Measurements from ENCODE around the gene CHCT1.

The CHCT1 gene

DNA sequence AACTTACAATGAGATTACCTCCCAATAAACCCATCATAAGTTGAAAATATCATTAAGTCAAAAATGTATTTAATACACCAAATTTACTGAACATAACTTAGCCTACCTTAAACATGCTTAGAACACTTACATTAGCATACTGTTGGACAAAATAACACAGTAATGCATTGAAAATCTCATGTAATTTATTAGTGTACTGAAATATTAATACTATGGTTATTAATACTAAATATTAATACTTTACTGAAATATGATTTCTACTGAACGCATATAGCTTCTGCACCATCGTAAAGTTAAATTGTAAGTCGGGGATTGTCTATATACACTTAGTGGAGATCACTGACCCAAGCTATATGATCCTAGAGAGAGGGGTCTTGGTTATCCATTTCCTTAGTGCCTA lies 34.6 kb upstream of the CHCT1 start:
- TF ChIP-seq, protein P1, sequence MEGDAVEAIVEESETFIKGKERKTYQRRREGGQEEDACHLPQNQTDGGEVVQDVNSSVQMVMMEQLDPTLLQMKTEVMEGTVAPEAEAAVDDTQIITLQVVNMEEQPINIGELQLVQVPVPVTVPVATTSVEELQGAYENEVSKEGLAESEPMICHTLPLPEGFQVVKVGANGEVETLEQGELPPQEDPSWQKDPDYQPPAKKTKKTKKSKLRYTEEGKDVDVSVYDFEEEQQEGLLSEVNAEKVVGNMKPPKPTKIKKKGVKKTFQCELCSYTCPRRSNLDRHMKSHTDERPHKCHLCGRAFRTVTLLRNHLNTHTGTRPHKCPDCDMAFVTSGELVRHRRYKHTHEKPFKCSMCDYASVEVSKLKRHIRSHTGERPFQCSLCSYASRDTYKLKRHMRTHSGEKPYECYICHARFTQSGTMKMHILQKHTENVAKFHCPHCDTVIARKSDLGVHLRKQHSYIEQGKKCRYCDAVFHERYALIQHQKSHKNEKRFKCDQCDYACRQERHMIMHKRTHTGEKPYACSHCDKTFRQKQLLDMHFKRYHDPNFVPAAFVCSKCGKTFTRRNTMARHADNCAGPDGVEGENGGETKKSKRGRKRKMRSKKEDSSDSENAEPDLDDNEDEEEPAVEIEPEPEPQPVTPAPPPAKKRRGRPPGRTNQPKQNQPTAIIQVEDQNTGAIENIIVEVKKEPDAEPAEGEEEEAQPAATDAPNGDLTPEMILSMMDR (IDR thresholded peaks at IDR 0.05; ENCODE audit: extremely low read depth, insufficient read depth, missing control alignments): no peak
- in situ Hi-C loops (cut with MboI; ENCODE audit: low pct_unique_long_range_greater_than_20kb, low sequenced_read_pairs, unreplicated experiment): no loop called here

DNA sequence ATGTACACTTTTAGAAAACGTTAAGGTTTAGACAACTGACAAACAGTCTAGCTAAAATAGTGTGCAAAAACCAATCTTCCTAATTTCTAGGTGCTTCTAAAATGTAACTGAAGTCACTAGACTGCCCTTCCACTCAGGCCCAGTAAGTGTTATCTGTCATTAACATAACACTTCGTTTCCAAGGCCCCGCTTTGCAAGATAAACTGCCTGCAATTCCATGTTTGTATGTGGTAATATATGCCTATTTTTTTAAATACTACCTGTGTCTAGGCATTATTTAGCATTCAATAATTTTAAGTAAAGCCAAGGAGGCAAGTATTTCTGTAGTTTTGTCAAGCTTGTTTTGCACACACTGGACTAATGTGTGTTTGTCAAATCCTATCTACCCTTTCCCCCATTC lies 33.5 kb upstream of the CHCT1 start:
- TF ChIP-seq, protein P1 (IDR thresholded peaks at IDR 0.05; ENCODE audit: extremely low read depth, insufficient read depth, missing control alignments): no peak
- DNase-seq (ENCODE audit: low spot score): no peak

More for the DNA sequence above, 34.6 kb upstream of the CHCT1 start:
- DNase-seq (ENCODE audit: low spot score): no peak

DNA sequence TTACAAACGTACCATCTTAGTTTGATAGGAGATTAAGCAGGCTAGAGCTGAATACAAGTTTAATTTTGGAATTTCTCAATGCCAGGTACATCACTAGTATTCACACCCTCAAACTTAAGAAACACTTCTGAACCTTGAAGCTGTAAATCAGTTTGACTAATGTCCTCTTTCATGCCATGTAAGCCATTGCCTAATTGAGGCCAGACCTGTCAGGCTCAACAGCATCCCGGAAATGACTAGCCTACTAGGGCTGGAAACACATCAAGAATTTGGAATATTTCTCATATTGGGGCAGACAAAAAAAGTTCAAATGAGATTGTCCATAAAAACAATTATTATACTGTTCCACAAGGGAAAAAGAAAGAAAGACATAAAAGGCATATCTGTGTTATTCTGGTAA lies 32.1 kb upstream of the CHCT1 start:
- TF ChIP-seq, protein P1 (IDR thresholded peaks at IDR 0.05; ENCODE audit: extremely low read depth, insufficient read depth, missing control alignments): no peak
- in situ Hi-C loops (cut with MboI; ENCODE audit: low pct_unique_long_range_greater_than_20kb, low sequenced_read_pairs, unreplicated experiment): no loop called here
- no peak for DNase-seq (ENCODE audit: low spot score)

More for the DNA sequence above, 33.5 kb upstream of the CHCT1 start:
- in situ Hi-C loops (cut with MboI; ENCODE audit: low pct_unique_long_range_greater_than_20kb, low sequenced_read_pairs, unreplicated experiment): no loop called here

DNA sequence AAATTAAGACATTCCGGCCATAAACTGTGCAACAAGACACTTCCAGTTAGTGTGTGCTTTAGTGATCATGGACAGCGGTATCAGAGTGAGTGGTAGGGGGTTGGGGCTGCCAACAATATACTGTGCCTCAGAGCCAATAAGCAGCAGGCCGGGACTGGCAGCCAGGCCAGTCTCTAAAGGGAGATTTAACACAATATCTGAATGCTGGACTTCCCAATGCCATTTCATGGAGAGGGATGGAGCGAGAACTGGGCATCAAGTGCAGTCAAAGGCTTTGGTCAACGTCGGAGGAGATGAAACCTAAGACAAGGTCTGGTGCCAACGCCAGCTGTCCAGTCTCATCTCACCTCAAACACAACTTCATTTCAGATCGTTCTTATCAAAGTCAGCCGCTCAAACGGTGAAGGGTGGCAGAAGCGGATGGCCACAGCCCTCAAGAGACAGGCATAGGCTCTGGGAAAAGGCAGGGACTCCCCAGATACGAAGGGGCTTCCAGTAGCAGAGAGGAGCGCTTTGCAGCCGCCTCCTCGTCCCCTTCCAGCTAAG lies 31.3 kb upstream of the CHCT1 start:
- DNase-seq (ENCODE audit: low spot score): peak; percentile 24
- in situ Hi-C loops (cut with MboI; ENCODE audit: low pct_unique_long_range_greater_than_20kb, low sequenced_read_pairs, unreplicated experiment): no loop called here

DNA sequence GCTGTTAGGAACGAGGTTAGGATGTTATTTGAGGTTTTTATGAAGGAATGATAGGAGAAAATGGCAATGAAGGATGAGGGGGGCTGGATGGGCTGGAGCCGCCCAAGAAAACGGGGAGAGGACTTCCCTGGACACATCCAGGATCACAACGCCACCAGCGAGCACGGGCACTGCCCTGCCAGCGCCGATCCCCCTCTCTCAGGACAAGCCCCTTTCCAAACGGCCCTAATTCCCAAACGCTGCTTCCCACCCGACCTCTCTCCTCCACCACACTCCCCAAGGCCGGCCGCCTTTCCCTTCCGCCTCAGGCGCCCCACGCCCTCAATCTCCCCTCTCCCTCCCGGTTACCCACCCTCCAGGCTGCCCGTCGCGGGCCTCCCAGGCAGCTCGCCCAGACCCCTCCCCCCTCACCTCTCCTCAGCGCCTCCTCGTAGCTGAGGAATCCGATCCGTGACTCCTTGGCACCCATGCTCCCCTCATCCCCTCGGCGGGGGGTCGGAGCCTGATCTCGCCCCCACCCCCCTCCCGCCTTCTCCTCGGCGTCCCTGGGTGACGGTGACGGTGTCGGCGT lies 30.7 kb upstream of the CHCT1 start:
- TF ChIP-seq, protein P1 (IDR thresholded peaks at IDR 0.05; ENCODE audit: extremely low read depth, insufficient read depth, missing control alignments): no peak
- no peak for DNase-seq (ENCODE audit: low spot score)
- in situ Hi-C loops (cut with MboI; ENCODE audit: low pct_unique_long_range_greater_than_20kb, low sequenced_read_pairs, unreplicated experiment): no loop called here

More for the DNA sequence above, 31.3 kb upstream of the CHCT1 start:
- TF ChIP-seq, protein P1 (IDR thresholded peaks at IDR 0.05; ENCODE audit: extremely low read depth, insufficient read depth, missing control alignments): no peak

DNA sequence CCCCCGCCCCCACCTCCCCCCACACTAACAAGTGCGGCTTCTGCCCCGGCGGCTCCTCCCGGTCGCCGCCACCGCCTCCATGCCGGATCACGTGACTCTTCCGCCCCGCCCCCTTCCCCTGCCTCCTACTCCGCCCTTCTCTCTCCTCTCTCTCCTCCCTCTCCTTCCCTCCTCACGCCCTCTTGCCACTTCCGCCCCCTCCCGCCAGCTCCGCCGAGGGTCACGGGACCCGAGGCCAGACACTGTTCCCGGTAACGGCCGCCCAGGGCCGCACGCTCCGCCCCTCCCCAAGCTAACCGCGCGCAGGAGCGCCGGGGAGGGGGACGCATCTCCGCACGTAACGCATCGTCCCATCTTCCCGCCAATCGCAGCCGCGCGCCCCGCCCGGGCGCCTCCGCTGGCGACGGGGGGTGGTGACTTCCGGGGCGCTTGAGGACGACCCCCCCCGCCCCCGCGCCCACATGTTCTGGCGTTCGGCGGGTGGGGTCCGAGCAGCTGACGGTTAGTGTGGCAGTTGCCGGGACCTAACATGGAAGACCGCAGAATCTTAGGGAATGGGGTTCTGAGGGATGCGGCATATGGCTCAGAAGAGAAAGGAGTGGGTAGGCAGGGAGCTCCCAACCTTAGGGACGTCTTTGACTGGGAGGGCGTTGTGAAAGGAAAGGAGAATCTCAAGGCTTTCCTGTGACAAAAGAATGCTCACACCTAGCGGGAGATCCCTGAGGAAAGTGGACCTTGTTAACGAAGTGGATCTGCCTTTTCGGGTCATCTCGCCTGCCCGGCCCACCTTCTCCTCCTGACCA lies 30.0 kb upstream of the CHCT1 start, which contains the start of gene USP32:
USP32 (minus strand) TSS at position 92 of the 803 bp plus-strand sequence. CDS start 194 bp downstream, outside the sequence.
- peak; percentile 94 for DNase-seq (ENCODE audit: low spot score)

More for the DNA sequence above, 30.0 kb upstream of the CHCT1 start, which contains the start of gene USP32:
- TF ChIP-seq, protein P1 (IDR thresholded peaks at IDR 0.05; ENCODE audit: extremely low read depth, insufficient read depth, missing control alignments): peak; percentile 14
- in situ Hi-C loops (cut with MboI; ENCODE audit: low pct_unique_long_range_greater_than_20kb, low sequenced_read_pairs, unreplicated experiment): no loop called here

Data from GM13977 (cell line).